HL-60 (cell line): ENCODE results near the gene PCDHA6.
"Not testable (repeated sequence)": the region's sequence is repeated elsewhere in the genome, so short reads cannot be mapped to it uniquely, and the experiment has no call there.

Experiments
- DNase-seq, 2 experiments: peaks; one replicate each; pipeline ENCODE4 v3.0.0-alpha.2; 2010 to 2020; ENCODE audit warnings: low read depth in 1 of 2, low spot score in 1 of 2
- H3K27ac ChIP-seq: fragments of 250-450 bp; sonication (Bioruptor Pico); replicated peaks from 2 replicates; pipeline ENCODE4 v1.5.1; 2020; ENCODE audit warnings: mild to moderate bottlenecking, moderate library complexity
- H3K27me3 ChIP-seq: fragments of 250-450 bp; sonication (Bioruptor Pico); 2 replicates; pipeline ENCODE4 v1.5.1; 2021; ENCODE audit warnings: mild to moderate bottlenecking, moderate library complexity; ENCODE audit not compliant: insufficient read depth, poor library complexity, severe bottlenecking
- H3K4me3 ChIP-seq: replicated peaks from 2 replicates; pipeline ENCODE4 v1.5.1; 2011; ENCODE audit warnings: mild to moderate bottlenecking, control low read depth, low read length; ENCODE audit not compliant: insufficient read depth
- GABPA ChIP-seq: IDR thresholded peaks from 2 replicates; pipeline ENCODE4 v1.6.1; 2012; ENCODE audit warnings: low read depth
- POLR2AphosphoS5 ChIP-seq: IDR thresholded peaks from 2 replicates; pipeline ENCODE4 v1.6.1; 2012; ENCODE audit warnings: low read depth
- SPI1 ChIP-seq: IDR thresholded peaks from 2 replicates; pipeline ENCODE4 v1.6.1; 2012; ENCODE audit warnings: low read depth, mild to moderate bottlenecking, borderline replicate concordance
- TF ChIP-seq, protein P1 (sequence below): IDR thresholded peaks from 2 replicates; pipeline ENCODE4 v1.6.1; 2012; ENCODE audit warnings: low read depth; ENCODE audit not compliant: insufficient replicate concordance
- TF ChIP-seq, protein P2 (sequence below): IDR thresholded peaks from one replicate; pipeline ENCODE4 v1.5.1; 2011; ENCODE audit warnings: low read length, control low read depth, inconsistent platforms; ENCODE audit not compliant: insufficient read depth

PCDHA6 gene

DNA sequence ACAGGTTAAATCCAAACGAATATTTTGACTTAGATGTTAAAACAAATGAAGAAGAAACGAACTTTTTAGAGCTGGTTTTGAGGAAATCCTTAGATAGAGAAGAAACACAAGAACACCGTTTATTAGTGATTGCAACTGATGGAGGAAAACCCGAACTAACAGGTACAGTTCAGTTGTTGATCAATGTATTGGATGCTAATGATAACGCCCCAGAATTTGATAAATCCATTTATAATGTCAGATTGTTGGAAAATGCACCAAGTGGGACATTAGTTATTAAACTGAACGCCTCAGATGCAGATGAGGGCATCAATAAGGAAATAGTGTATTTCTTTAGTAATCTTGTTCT is 5.5 kb upstream of the PCDHA6 start:
- no peak overlapping the region for H3K27ac ChIP-seq

DNA sequence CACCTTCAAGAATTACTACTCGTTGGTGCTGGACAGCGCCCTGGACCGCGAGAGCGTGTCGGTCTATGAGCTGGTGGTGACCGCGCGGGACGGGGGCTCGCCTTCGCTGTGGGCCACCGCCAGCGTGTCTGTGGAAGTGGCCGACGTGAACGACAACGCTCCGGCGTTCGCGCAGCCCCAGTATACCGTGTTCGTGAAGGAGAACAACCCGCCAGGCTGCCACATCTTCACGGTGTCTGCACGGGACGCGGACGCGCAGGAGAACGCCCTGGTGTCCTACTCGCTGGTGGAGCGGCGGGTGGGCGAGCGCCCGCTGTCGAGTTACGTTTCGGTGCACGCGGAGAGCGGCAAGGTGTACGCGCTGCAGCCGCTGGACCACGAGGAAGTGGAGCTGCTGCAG is 4.8 kb upstream of the PCDHA6 start:
- not testable (repeated sequence) for DNase-seq, H3K4me3 ChIP-seq

More for the DNA sequence above, 5.5 kb upstream of the PCDHA6 start:
- TF ChIP-seq, protein P1, sequence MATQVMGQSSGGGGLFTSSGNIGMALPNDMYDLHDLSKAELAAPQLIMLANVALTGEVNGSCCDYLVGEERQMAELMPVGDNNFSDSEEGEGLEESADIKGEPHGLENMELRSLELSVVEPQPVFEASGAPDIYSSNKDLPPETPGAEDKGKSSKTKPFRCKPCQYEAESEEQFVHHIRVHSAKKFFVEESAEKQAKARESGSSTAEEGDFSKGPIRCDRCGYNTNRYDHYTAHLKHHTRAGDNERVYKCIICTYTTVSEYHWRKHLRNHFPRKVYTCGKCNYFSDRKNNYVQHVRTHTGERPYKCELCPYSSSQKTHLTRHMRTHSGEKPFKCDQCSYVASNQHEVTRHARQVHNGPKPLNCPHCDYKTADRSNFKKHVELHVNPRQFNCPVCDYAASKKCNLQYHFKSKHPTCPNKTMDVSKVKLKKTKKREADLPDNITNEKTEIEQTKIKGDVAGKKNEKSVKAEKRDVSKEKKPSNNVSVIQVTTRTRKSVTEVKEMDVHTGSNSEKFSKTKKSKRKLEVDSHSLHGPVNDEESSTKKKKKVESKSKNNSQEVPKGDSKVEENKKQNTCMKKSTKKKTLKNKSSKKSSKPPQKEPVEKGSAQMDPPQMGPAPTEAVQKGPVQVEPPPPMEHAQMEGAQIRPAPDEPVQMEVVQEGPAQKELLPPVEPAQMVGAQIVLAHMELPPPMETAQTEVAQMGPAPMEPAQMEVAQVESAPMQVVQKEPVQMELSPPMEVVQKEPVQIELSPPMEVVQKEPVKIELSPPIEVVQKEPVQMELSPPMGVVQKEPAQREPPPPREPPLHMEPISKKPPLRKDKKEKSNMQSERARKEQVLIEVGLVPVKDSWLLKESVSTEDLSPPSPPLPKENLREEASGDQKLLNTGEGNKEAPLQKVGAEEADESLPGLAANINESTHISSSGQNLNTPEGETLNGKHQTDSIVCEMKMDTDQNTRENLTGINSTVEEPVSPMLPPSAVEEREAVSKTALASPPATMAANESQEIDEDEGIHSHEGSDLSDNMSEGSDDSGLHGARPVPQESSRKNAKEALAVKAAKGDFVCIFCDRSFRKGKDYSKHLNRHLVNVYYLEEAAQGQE: no peak
- no peak for TF ChIP-seq SPI1
- TF ChIP-seq, protein P2, sequence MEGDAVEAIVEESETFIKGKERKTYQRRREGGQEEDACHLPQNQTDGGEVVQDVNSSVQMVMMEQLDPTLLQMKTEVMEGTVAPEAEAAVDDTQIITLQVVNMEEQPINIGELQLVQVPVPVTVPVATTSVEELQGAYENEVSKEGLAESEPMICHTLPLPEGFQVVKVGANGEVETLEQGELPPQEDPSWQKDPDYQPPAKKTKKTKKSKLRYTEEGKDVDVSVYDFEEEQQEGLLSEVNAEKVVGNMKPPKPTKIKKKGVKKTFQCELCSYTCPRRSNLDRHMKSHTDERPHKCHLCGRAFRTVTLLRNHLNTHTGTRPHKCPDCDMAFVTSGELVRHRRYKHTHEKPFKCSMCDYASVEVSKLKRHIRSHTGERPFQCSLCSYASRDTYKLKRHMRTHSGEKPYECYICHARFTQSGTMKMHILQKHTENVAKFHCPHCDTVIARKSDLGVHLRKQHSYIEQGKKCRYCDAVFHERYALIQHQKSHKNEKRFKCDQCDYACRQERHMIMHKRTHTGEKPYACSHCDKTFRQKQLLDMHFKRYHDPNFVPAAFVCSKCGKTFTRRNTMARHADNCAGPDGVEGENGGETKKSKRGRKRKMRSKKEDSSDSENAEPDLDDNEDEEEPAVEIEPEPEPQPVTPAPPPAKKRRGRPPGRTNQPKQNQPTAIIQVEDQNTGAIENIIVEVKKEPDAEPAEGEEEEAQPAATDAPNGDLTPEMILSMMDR: no peak
- TF ChIP-seq GABPA: no peak
- no peak for TF ChIP-seq POLR2AphosphoS5
- peaks cover 5% of the 10 kb centered on the region for H3K27me3 ChIP-seq
- DNase-seq: no peak
- H3K4me3 ChIP-seq: no peak overlapping the region

DNA sequence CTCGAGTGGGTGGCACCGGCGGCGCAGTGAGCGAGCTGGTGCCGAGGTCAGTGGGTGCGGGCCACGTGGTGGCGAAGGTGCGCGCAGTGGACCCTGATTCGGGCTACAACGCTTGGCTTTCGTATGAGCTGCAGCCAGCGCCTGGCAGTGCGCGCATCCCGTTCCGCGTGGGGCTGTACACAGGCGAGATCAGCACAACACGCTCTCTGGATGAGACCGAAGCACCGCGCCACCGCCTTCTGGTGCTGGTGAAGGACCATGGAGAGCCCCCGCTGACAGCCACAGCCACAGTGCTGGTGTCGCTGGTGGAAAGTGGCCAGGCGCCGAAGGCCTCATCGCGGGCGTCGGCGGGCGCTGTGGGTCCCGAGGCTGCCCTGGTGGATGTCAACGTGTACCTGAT is 4.3 kb upstream of the PCDHA6 start:
- TF ChIP-seq GABPA (no peak), POLR2AphosphoS5 (no peak), SPI1 (no peak)
- TF ChIP-seq, protein P1: no peak
- TF ChIP-seq, protein P2: no peak
- no peak overlapping the region for H3K27ac ChIP-seq
- H3K27me3 ChIP-seq: peaks cover 5% of the 10 kb centered on the region
- no peak for DNase-seq
- H3K4me3 ChIP-seq: no peak overlapping the region

More for the DNA sequence above, 4.8 kb upstream of the PCDHA6 start:
- H3K27me3 ChIP-seq, H3K27ac ChIP-seq: not testable (repeated sequence)

DNA sequence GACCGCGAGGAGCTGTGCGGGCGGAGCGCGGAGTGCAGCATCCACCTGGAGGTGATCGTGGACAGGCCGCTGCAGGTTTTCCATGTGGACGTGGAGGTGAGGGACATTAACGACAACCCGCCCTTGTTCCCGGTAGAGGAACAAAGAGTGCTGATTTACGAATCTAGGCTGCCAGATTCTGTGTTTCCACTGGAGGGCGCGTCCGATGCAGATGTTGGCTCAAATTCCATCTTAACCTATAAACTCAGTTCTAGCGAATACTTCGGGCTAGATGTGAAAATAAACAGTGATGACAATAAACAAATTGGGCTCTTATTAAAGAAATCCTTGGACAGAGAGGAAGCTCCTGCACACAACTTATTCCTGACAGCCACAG is 590 bp downstream of the PCDHA6 start:
- DNase-seq: no peak
- TF ChIP-seq, protein P1: no peak
- TF ChIP-seq SPI1: no peak
- TF ChIP-seq, protein P2: no peak
- TF ChIP-seq POLR2AphosphoS5: no peak
- no peak for TF ChIP-seq GABPA
- peaks cover 5% of the 10 kb centered on the region for H3K27me3 ChIP-seq
- H3K4me3 ChIP-seq: no peak overlapping the region
- H3K27ac ChIP-seq: no peak overlapping the region

DNA sequence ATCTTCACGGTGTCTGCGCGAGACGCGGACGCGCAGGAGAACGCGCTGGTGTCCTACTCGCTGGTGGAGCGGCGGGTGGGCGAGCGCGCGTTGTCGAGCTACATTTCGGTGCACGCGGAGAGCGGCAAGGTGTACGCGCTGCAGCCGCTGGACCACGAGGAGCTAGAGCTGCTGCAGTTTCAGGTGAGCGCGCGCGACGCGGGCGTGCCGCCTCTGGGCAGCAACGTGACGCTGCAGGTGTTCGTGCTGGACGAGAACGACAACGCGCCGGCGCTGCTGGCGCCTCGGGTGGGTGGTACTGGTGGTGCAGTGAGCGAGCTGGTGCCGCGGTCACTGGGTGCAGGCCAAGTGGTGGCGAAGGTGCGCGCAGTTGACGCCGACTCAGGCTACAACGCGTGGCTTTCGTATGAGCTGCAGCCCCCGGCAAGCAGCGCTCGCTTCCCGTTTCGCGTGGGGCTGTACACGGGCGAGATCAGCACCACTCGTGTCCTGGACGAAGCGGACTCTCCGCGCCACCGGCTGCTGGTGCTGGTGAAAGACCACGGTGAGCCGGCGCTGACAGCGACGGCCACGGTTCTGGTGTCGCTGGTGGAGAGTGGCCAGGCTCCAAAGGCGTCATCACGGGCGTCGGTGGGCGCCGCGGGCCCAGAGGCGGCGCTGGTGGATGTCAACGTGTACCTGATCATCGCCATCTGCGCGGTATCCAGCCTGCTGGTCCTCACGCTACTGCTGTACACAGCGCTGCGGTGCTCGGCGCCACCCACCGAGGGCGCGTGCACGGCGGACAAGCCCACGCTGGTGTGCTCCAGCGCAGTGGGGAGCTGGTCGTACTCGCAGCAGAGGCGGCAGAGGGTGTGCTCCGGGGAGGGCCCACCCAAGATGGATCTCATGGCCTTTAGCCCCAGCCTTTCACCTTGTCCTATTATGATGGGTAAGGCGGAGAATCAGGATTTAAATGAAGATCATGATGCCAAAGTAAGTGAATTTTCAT is 2.0 kb downstream of the PCDHA6 start:
- H3K27me3 ChIP-seq, DNase-seq, H3K27ac ChIP-seq, H3K4me3 ChIP-seq: not testable (repeated sequence)
